Astrocyte of the cerebellum (primary cell): ENCODE results near the gene GPBP1.
"Not testable (repeated sequence)": the region's sequence is repeated elsewhere in the genome, so short reads cannot be mapped to it uniquely, and the experiment has no call there.

Experiments
- DNase-seq: peaks from one replicate; pipeline ENCODE4 v3.0.0-alpha.2; 2011; ENCODE audit warnings: low read depth
- H3K4me3 ChIP-seq: 2 replicates; pipeline ENCODE4 v1.5.1; 2011; ENCODE audit warnings: mild to moderate bottlenecking, low read depth, low read length, moderate library complexity
- in situ Hi-C: cut with HindIII; loops from 2 replicates; pipeline ENCODE4 v1.10.0; 2017; ENCODE audit warnings: low sequenced_read_pairs
- TF ChIP-seq, protein P1 (sequence below): IDR thresholded peaks from 2 replicates; pipeline ENCODE4 v1.5.1; 2012; ENCODE audit warnings: low read length, low read depth, moderate library complexity, mild to moderate bottlenecking; ENCODE audit errors: missing control alignments

Gene GPBP1

DNA sequence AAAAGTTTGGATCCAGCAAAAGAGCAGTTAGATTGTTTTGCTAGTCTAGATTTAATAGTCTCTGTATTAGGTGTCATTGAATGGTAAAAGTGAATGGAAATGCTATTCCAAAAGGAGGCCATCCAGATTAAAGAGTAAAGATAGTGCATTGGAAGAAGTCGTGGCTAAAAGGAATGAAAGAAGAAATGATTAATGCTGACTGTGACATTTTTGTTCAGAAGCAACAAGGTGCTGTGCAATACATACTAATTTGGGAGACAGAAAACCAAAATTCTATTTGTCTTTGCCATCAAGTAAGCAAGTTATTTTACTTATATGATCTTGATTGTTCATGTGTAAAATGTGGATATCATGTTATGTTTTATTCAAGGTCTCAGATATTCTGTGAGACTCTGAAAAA is 85.1 kb downstream of the GPBP1 start:
- TF ChIP-seq, protein P1, sequence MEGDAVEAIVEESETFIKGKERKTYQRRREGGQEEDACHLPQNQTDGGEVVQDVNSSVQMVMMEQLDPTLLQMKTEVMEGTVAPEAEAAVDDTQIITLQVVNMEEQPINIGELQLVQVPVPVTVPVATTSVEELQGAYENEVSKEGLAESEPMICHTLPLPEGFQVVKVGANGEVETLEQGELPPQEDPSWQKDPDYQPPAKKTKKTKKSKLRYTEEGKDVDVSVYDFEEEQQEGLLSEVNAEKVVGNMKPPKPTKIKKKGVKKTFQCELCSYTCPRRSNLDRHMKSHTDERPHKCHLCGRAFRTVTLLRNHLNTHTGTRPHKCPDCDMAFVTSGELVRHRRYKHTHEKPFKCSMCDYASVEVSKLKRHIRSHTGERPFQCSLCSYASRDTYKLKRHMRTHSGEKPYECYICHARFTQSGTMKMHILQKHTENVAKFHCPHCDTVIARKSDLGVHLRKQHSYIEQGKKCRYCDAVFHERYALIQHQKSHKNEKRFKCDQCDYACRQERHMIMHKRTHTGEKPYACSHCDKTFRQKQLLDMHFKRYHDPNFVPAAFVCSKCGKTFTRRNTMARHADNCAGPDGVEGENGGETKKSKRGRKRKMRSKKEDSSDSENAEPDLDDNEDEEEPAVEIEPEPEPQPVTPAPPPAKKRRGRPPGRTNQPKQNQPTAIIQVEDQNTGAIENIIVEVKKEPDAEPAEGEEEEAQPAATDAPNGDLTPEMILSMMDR: no peak
- no peak for DNase-seq
- in situ Hi-C loops: loop anchor here (25.0 kb wide), 2 partner anchors 347 to 997 kb away; partner anchors contain the start of gene SETD9
- H3K4me3 ChIP-seq: no peak overlapping the region

DNA sequence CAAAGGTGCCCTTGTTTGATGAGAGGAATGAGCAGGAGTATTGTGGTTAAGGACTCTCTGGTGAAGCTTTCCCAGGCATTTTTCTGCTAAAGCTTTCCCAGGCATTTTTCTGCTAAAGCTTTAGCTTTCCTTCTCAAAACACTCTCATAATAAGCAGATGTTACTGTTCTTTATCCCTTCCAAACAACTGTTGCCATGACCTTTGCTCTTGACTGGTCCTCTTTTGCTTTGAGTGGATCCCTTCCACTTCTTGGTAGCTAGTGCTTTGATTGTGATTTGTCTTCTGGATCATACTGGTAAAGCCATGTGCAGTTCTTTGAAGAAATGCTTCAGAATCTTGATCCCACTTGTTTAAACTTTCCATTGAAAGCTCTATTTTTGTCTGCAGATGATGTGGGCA is 85.8 kb downstream of the GPBP1 start:
- H3K4me3 ChIP-seq: no peak overlapping the region
- in situ Hi-C loops: loop anchor here (25.0 kb wide), 2 partner anchors 347 to 997 kb away; partner anchors contain the start of gene SETD9
- TF ChIP-seq, protein P1: no peak
- no peak for DNase-seq

DNA sequence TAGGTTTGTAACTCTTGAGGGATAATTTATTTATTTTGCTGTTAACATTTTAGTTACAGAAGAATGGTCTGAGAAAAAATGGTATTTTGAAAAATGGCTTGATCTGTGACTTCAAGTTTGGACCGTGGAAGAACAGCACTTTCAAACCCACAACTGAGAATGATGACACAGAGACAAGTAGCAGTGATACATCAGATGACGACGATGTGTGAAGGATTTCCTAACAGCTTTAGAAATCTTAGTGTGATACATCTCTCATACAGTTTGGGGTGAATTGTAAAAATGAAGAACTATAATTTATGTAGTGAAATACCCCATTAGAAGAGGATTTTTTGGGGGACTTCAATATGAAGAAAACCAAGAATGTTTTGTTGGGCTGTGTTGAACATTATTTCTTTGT is 88.7 kb downstream of the GPBP1 start:
- in situ Hi-C loops: loop anchor here (25.0 kb wide), 2 partner anchors 350 to 1000 kb away; partner anchors contain the start of gene SETD9
- no peak for DNase-seq
- no peak overlapping the region for H3K4me3 ChIP-seq
- TF ChIP-seq, protein P1: no peak

DNA sequence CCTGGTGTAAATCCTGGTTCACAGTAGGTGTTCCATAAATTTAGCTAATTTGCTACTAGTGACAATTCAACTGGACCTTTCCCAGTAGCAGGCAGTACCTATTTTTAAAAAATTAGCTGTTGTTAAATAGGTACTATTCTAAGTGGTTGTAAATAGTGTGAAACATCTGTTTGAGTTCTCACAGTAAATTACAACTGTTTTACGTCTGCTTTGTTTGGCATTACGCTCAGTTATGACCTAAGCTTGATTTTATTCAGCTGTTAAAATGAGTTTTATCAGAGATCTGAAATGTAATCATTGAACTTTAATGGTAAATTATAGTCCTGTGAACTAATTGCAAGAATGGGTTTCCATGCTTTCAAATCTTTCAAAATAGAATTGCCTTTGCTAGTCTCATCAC is 93.9 kb downstream of the GPBP1 start:
- H3K4me3 ChIP-seq: no peak overlapping the region
- TF ChIP-seq, protein P1: no peak
- in situ Hi-C loops: loop anchor here (25.0 kb wide), 2 partner anchors 356 to 1006 kb away; partner anchors contain the start of gene SETD9
- no peak for DNase-seq

DNA sequence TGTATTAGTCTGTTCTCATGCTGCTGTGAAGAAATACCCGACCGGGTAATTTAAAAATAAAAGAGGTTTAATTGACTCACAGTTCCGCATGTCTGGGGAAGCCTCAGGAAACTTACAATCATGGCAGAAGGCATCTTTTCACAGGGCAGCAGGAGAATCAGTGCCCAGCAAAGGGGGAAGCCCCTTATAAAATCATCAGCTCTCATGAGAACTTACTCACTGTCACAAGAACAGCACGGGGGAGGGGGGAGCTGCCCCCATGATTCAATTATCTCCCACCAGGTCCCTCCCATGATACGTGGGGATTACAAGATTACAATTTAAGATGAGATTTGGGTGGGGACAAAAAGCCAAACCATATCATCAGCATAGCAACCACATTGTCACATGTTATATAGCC is 102.5 kb downstream of the GPBP1 start:
- in situ Hi-C loops: no loop called here
- DNase-seq: no peak

DNA sequence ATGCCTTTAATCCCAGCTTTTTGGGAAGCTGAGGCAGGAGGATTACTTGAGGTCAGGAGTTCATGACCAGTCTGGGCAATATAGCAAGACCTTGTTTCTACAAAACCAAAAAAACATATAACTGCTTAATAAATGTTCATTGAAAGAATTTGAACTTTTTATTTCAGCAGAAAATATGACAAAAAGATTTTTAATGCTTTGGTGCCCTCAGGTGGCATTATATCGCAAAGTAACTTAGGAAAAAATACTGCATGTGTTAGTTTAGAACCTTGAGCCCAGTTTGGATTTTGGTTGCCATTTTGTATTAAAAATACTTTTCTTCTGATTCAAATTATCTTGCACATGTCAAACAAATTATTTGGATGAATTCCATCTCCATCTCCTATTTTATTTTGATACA is 103.2 kb downstream of the GPBP1 start:
- DNase-seq: peak; percentile 16
- in situ Hi-C loops: no loop called here
- H3K4me3 ChIP-seq: no peak overlapping the region
- TF ChIP-seq, protein P1: no peak

More for the DNA sequence above, 102.5 kb downstream of the GPBP1 start:
- TF ChIP-seq, protein P1: no peak
- H3K4me3 ChIP-seq: no peak overlapping the region

DNA sequence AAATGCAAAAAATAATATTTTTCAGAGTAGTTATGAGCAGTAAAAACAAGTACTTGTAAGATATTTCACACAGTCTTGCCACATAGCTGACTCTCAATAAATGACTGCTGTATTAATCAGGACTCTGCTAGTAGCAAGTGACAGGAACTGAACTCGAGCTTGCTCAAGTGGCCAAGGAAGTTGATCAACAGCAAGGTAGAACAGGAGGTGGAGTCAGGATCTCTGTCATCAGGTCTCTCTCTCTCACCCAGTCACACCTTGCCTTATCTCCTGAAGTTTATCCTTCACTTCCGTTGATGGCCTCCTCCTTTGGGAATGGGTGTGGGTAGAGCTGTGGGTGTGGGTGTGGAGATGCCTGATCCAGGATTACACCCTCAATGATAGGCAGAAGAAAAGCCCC is 107.0 kb downstream of the GPBP1 start:
- TF ChIP-seq, protein P1: no peak
- no peak for DNase-seq
- H3K4me3 ChIP-seq: no peak overlapping the region
- in situ Hi-C loops: no loop called here

DNA sequence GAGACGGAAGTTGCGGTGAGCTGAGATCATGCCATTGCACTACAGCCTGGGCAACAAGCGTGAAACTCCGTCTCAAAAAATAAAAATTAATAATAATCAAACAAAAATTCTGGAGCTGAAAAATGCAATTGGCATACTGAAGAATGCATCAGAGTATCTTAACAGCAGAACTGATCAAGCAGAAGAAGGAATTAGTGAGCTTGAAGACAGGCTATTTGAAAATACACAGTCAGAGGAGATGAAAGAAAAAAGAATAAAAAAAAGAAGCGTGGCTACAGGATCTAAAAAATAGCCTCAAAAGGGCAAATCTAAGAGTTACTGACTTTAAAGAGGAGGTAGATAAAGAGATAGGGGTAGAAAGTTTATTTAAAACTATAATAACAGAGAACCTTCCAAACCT is 111.2 kb downstream of the GPBP1 start:
- DNase-seq, H3K4me3 ChIP-seq, in situ Hi-C loops: not testable (repeated sequence)
